NCI-H345 treated with DMSO at 0.1 percent for 48 hours (cell line): ENCODE measurements around the gene L3MBTL4.
"Not testable (repeated sequence)": the region's sequence is repeated elsewhere in the genome, so short reads cannot be mapped to it uniquely, and the experiment has no call there.

Experiments used
- DNase-seq: peaks from one replicate; lab custom pipeline; 2025; ENCODE audit not compliant: unreplicated experiment; lab: John Stamatoyannopoulos, UW

The L3MBTL4 gene

GRCh38 chr18:6414723-6415417 lies at the start of gene L3MBTL4:
L3MBTL4 (minus strand) TSS chr18:6414911; CDS start chr18:6311625, 103,286 bp downstream.
- DNase-seq = peak; percentile 64

- no peak for DNase-seq
Observed at GRCh38 chr18:6452194-6452593, 37.5 kb upstream of the L3MBTL4 start.

- no peak for DNase-seq
Observed at GRCh38 chr18:6449213-6449612, 34.5 kb upstream of the L3MBTL4 start.

- no peak for DNase-seq
Observed at GRCh38 chr18:6444466-6445228, 29.9 kb upstream of the L3MBTL4 start.

- no peak for DNase-seq
Observed at GRCh38 chr18:6441200-6441599, 26.5 kb upstream of the L3MBTL4 start.

- no peak for DNase-seq
Observed at GRCh38 chr18:6437937-6438818, 23.5 kb upstream of the L3MBTL4 start.

GRCh38 chr18:6435731-6436130 lies 21.0 kb upstream of the L3MBTL4 start:
- DNase-seq = no peak

- DNase-seq = no peak
Observed at GRCh38 chr18:6434987-6435709, 20.4 kb upstream of the L3MBTL4 start.

- DNase-seq = no peak
Observed at GRCh38 chr18:6434481-6434880, 19.8 kb upstream of the L3MBTL4 start.

GRCh38 chr18:6431659-6432318 lies 17.1 kb upstream of the L3MBTL4 start:
- DNase-seq = no peak

GRCh38 chr18:6428851-6429395 lies 14.2 kb upstream of the L3MBTL4 start:
- DNase-seq = no peak

GRCh38 chr18:6427286-6427685 lies 12.6 kb upstream of the L3MBTL4 start:
- no peak for DNase-seq

GRCh38 chr18:6423289-6423688 lies 8.6 kb upstream of the L3MBTL4 start:
- no peak for DNase-seq

- DNase-seq = no peak
Observed at GRCh38 chr18:6414118-6414722, 491 bp downstream of the L3MBTL4 start.

GRCh38 chr18:6413579-6414117 lies 1.1 kb downstream of the L3MBTL4 start:
- DNase-seq = no peak

GRCh38 chr18:6412933-6413472 lies 1.7 kb downstream of the L3MBTL4 start:
- DNase-seq = no peak

- no peak for DNase-seq
Observed at GRCh38 chr18:6411382-6411781, 3.3 kb downstream of the L3MBTL4 start.

- DNase-seq = no peak
Observed at GRCh38 chr18:6409933-6410332, 4.8 kb downstream of the L3MBTL4 start.

GRCh38 chr18:6408543-6408942 lies 6.2 kb downstream of the L3MBTL4 start:
- not testable (repeated sequence) for DNase-seq
